ENCODE data around the gene MAP7D2.

- no peak for TF ChIP-seq CTCF (IDR thresholded peaks at IDR 0.05)
- no peak for TF ChIP-seq POLR2A (IDR thresholded peaks at IDR 0.05)
These were observed 27.8 kb upstream of the MAP7D2 start for GRCh38 chrX:20144491-20144890.
